ENCODE results near the gene DNAJC17. TPM values are rescaled to one million over a fixed set of nuclear protein-coding genes. Genes with fewer than 3 reads are reported as not detected.

The DNAJC17 gene
- total RNA-seq, 1 experiment from 2014 or later, result 36.1 TPM

GRCh38 chr15:40737048-40737447 is 70.2 kb downstream of the DNAJC17 start:
- Histone ChIP-seq H4K20me1 (ENCODE audit: insufficient read depth) (no peaks in the 10 kb centered on the region), H3K9me3 (ENCODE audit: control insufficient read depth in 1 of 2, insufficient read depth in 1 of 2, low read depth in 1 of 2, low read length in 2 of 2) (no peaks in the 10 kb centered on the region), H3K27me3 (ENCODE audit: insufficient read depth, low read length) (no peaks in the 10 kb centered on the region), H3K4me1 (ENCODE audit: control insufficient read depth in 1 of 2, insufficient read depth in 2 of 2, low read length in 2 of 2) (no peaks in the 10 kb centered on the region), H3K27ac (ENCODE audit: low read depth, low read length) (no peak overlapping the region), H3K9me2 (ENCODE audit: insufficient read depth) (no peaks in the 10 kb centered on the region), H2AFZ (ENCODE audit: low read depth, low read length, poor library complexity, severe bottlenecking) (no peak overlapping the region), H3K9ac (ENCODE audit: low read length) (no peak overlapping the region), H3K36me3 (ENCODE audit: control insufficient read depth in 1 of 2, insufficient read depth in 2 of 2, low read length in 2 of 2) (peaks cover 30 to 38% of the 10 kb centered on the region in 2 experiments; a peak in 3 of 4 replicates), H3K4me2 (ENCODE audit: low read length) (no peak overlapping the region), H3K79me2 (ENCODE audit: insufficient read depth, low read length) (no peaks in the 10 kb centered on the region), H3K4me3 (replicated peaks in 1 of 2; ENCODE audit: low read depth in 1 of 2, low read length in 2 of 2) (no peak overlapping the region)
- intact Hi-C loops (cut with micrococcal nuclease), result no loop called here
- ChIA-PET POLR2A (no interaction called here), RAD21 (ENCODE audit: low non-redundant PET in 1 of 2, low total read pairs in 2 of 2, uncharacterized antibody in 2 of 2, unreplicated experiment in 2 of 2) (no interaction called here), CTCF (no interaction called here)
- BruUV-seq (replicated peaks), result no TSS peak
- DNase-seq (ENCODE audit: low read depth, low spot score) (no peak), ATAC-seq (no peak)
- TF ChIP-seq TCF7L2 (IDR thresholded peaks at IDR 0.05; ENCODE audit: borderline replicate concordance, extremely low read depth, insufficient read depth, insufficient read length), result no peak
- TF ChIP-seq RAD21 (IDR thresholded peaks at IDR 0.05; ENCODE audit: low read depth), result no peak

DNA sequence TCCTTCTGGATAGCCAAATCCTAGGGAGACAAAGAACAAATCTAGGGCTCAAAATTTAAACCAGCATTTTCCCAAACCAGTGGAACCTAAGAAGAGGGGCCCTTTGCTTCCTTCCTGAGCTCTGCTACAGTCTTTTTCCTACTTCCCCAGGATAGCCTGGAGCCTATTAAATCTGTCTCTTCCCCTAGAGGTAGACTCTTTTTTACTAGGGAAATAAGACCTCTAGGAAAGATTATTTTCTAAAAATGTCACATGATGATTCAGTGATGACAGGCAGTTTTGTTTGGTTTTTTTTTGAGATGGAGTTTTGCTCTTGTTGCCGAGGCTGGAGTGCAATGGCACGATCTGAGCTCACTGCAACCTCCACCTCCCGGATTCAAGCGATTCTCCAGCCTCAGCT is 70.7 kb downstream of the DNAJC17 start:
- H3K4me3 ChIP-seq (replicated peaks in 1 of 2; ENCODE audit: low read depth in 1 of 2, low read length in 2 of 2), result no peak overlapping the region
- no peak overlapping the region for H2AFZ ChIP-seq (ENCODE audit: low read depth, low read length, poor library complexity, severe bottlenecking)
- ChIA-PET RAD21 (ENCODE audit: low non-redundant PET in 1 of 2, low total read pairs in 2 of 2, uncharacterized antibody in 2 of 2, unreplicated experiment in 2 of 2) (no interaction called here), POLR2A (no interaction called here), CTCF (no interaction called here)
- DNase-seq (ENCODE audit: low read depth, low spot score) (no peak), ATAC-seq (no peak)
- H3K36me3 ChIP-seq (ENCODE audit: control insufficient read depth in 1 of 2, insufficient read depth in 2 of 2, low read length in 2 of 2), result peaks cover 30 to 43% of the 10 kb centered on the region in 2 experiments
- TF ChIP-seq, protein P1, sequence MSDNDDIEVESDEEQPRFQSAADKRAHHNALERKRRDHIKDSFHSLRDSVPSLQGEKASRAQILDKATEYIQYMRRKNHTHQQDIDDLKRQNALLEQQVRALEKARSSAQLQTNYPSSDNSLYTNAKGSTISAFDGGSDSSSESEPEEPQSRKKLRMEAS (IDR thresholded peaks at IDR 0.05), result no peak
- TF ChIP-seq ATF3 (IDR thresholded peaks at IDR 0.05), result no peak
- TF ChIP-seq, protein P2, sequence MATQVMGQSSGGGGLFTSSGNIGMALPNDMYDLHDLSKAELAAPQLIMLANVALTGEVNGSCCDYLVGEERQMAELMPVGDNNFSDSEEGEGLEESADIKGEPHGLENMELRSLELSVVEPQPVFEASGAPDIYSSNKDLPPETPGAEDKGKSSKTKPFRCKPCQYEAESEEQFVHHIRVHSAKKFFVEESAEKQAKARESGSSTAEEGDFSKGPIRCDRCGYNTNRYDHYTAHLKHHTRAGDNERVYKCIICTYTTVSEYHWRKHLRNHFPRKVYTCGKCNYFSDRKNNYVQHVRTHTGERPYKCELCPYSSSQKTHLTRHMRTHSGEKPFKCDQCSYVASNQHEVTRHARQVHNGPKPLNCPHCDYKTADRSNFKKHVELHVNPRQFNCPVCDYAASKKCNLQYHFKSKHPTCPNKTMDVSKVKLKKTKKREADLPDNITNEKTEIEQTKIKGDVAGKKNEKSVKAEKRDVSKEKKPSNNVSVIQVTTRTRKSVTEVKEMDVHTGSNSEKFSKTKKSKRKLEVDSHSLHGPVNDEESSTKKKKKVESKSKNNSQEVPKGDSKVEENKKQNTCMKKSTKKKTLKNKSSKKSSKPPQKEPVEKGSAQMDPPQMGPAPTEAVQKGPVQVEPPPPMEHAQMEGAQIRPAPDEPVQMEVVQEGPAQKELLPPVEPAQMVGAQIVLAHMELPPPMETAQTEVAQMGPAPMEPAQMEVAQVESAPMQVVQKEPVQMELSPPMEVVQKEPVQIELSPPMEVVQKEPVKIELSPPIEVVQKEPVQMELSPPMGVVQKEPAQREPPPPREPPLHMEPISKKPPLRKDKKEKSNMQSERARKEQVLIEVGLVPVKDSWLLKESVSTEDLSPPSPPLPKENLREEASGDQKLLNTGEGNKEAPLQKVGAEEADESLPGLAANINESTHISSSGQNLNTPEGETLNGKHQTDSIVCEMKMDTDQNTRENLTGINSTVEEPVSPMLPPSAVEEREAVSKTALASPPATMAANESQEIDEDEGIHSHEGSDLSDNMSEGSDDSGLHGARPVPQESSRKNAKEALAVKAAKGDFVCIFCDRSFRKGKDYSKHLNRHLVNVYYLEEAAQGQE (IDR thresholded peaks at IDR 0.05; ENCODE audit: low read depth), result no peak
- no peak for TF ChIP-seq FOSL1 (IDR thresholded peaks at IDR 0.05; ENCODE audit: low read depth)
- TF ChIP-seq POLR2A (IDR thresholded peaks at IDR 0.05; ENCODE audit: borderline replicate concordance, extremely low read depth, insufficient read depth, insufficient read length), result no peak
- TF ChIP-seq CEBPB (IDR thresholded peaks at IDR 0.05; ENCODE audit: low read depth), result no peak
- TF ChIP-seq CBX3 (IDR thresholded peaks at IDR 0.05; ENCODE audit: low read depth), result no peak
- TF ChIP-seq POLR2AphosphoS5 (IDR thresholded peaks at IDR 0.05; ENCODE audit: low read depth, low read length), result no peak
- TF ChIP-seq SP1 (IDR thresholded peaks at IDR 0.05; ENCODE audit: low read depth), result no peak
- TF ChIP-seq ELF1 (IDR thresholded peaks at IDR 0.05; ENCODE audit: borderline replicate concordance, low read depth), result no peak
- no peak for TF ChIP-seq EZH2phosphoT487 (IDR thresholded peaks at IDR 0.05; ENCODE audit: borderline replicate concordance)
- TF ChIP-seq JUND (IDR thresholded peaks at IDR 0.05), result no peak
- TF ChIP-seq RAD21 (IDR thresholded peaks at IDR 0.05; ENCODE audit: low read depth), result no peak
- TF ChIP-seq SRF (IDR thresholded peaks at IDR 0.05; ENCODE audit: low read depth), result no peak
- no peak for TF ChIP-seq YY1 (IDR thresholded peaks at IDR 0.05; ENCODE audit: extremely low read depth, insufficient replicate concordance, low read depth, low read length)
- TF ChIP-seq ZFX (IDR thresholded peaks at IDR 0.05), result no peak
- H3K9ac ChIP-seq (ENCODE audit: low read length), result no peak overlapping the region
- no peak overlapping the region for H3K27ac ChIP-seq (ENCODE audit: low read depth, low read length)
- BruUV-seq (replicated peaks), result no TSS peak
- no peaks in the 10 kb centered on the region for H3K27me3 ChIP-seq (ENCODE audit: insufficient read depth, low read length)
- no peak overlapping the region for H3K4me2 ChIP-seq (ENCODE audit: low read length)
- H3K9me2 ChIP-seq (ENCODE audit: insufficient read depth), result no peaks in the 10 kb centered on the region
- H4K20me1 ChIP-seq (ENCODE audit: insufficient read depth), result no peaks in the 10 kb centered on the region
- intact Hi-C loops (cut with micrococcal nuclease), result no loop called here
- no peaks in the 10 kb centered on the region for H3K4me1 ChIP-seq (ENCODE audit: control insufficient read depth in 1 of 2, insufficient read depth in 2 of 2, low read length in 2 of 2)
- H3K79me2 ChIP-seq (ENCODE audit: insufficient read depth, low read length), result no peaks in the 10 kb centered on the region
- H3K9me3 ChIP-seq (ENCODE audit: control insufficient read depth in 1 of 2, insufficient read depth in 1 of 2, low read depth in 1 of 2, low read length in 2 of 2), result no peaks in the 10 kb centered on the region

Measured in HCT116 (cell line).